ENCODE results near the gene SPG7. TPM values are rescaled to one million over a fixed set of nuclear protein-coding genes. Genes with fewer than 3 reads are reported as not detected.

The SPG7 gene
- total and polyA plus RNA-seq, 9 of the 15 experiments (the other 6 are each of a cell fraction or from before 2014, with no cell fraction given) = 5.8 to 89.1 (median 49.4) TPM

DNA sequence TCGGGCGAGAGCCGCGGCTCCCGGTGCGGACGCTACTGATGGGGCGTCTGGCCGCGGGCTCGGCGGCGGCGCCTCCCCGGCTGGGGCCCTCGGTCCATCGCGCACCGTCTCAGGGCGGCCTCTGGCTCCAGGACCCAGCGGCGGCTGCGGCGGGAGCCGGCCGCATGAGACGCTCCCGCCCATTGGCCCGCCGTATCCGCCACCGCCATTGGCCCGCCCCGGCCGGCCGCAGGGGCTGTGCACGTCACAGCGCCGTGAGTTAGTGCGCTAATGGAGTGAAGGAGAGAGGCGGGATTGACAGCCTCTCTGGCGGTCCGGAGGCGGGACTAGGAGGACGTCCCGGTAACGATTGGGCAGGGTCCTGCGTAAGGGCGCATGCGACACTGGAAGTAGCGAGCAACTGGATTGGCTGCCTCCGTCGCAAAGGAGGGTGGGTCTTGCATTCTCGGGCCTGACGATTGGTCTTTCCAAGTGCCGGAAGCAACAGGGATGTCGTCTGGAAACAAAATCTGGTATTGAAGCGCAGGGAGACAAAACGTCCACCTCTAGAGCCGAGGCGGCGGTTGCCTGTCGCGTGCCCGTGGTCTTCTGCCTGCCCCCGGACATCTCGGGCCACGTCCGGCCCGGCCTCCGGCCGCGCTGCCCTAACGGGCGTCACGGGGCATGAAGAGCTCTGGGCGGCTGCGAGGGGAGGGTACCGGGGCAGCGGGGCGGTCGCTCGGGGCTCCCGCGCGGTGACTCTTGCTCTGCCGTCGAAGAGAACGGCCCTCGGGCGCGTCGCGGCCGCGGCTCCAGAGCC is 17.6 kb upstream of the SPG7 start, which contains the start of gene ANKRD11:
Gene ANKRD11, minus strand, starts transcription at position 123 of the 799 bp plus-strand sequence. CDS start 173,542 bp downstream, outside the sequence.
- Histone ChIP-seq H3K79me2 (ENCODE audit: control insufficient read depth, insufficient read depth, low read length) (peaks cover 70% of the 10 kb centered on the region), H3K9ac (ENCODE audit: insufficient read depth in 1 of 2, low read depth in 2 of 2, low read length in 2 of 2) (peak within 1 kb of the TSS; percentile 86 to 93), H3K27ac (ENCODE audit: extremely low read depth, low read depth, low read length) (peak within 1 kb of the TSS; percentile 91), H3K4me3 (peak within 1 kb of the TSS; percentile 97), H3K9me1 (ENCODE audit: control insufficient read depth, insufficient read depth, low read length) (no peaks in the 10 kb centered on the region), H3K27me3 (ENCODE audit: control insufficient read depth in 2 of 2, insufficient read depth in 2 of 2, low read length in 2 of 2) (no peaks in the 10 kb centered on the region), H3K9me3 (replicated peaks; ENCODE audit: control insufficient read depth, insufficient read depth, low read depth, low read length) (no peaks in the 10 kb centered on the region), H2AFZ (ENCODE audit: low read depth, low read length) (peak within 1 kb of the TSS; percentile 84), H3K36me3 (ENCODE audit: control insufficient read depth, insufficient read depth, low read length) (peaks cover 18% of the 10 kb centered on the region), H3K4me2 (ENCODE audit: insufficient read depth, low read length) (peak within 1 kb of the TSS; percentile 85), H3K4me1 (replicated peaks in 1 of 2; ENCODE audit: control insufficient read depth in 2 of 2, insufficient read depth in 2 of 2, low read length in 2 of 2) (peaks cover 34 to 45% of the 10 kb centered on the region in 2 experiments), H4K20me1 (replicated peaks; ENCODE audit: control insufficient read depth, insufficient read depth, low read length) (peaks cover 24% of the 10 kb centered on the region)
- intact Hi-C loops (cut with micrococcal nuclease) = loop anchor here (2.0 kb wide), 1 partner anchor 250 kb away; no protein-coding TSS in a partner anchor
- peak; percentile 99 to 100 (median 99) for DNase-seq (ENCODE audit: extremely low read depth in 1 of 4, low spot score in 3 of 4)
- WGBS (ENCODE audit: insufficient coverage, low coverage, missing lambda C conversion rate) = under 1% methylated on average over 63 of the region's 96 CpGs
- ChIA-PET POLR2A (interaction anchor here (0.5 to 0.7 kb wide), 4 partner anchors 8 to 517 kb away, joined by 3 to 6 read pairs (median 3); no protein-coding TSS in a partner anchor), CTCF (ENCODE audit: low intra/inter-chr PET ratio) (no interaction called here)
- ATAC-seq = peak; percentile 92
- in situ Hi-C loops (cut with MboI) = no loop called here
- no TSS peak for BruUV-seq (replicated peaks)
- peak; percentile 100 for FAIRE-seq
- TF ChIP-seq ETS2 (tag; IDR thresholded peaks at IDR 0.05; ENCODE audit: borderline replicate concordance, poor library complexity, severe bottlenecking) = no peak
- TF ChIP-seq ZNF76 (CRISPR knock-in tag; IDR thresholded peaks at IDR 0.05; ENCODE audit: borderline replicate concordance) = no peak
- peak; percentile 96 for TF ChIP-seq FOS (IDR thresholded peaks at IDR 0.05; ENCODE audit: extremely low read depth, insufficient read length)
- TF ChIP-seq ZNF445 (CRISPR knock-in tag; IDR thresholded peaks at IDR 0.05; ENCODE audit: low read depth) = no peak
- peak; percentile 66; the same call in 1 of the 2 replicates for TF ChIP-seq HCFC1 (IDR thresholded peaks at IDR 0.05; ENCODE audit: low read depth, low read length)
- TF ChIP-seq L3MBTL2 (IDR thresholded peaks at IDR 0.05) = peak; percentile 63; the same call in 1 of the 2 replicates
- no peak for TF ChIP-seq ZNF253 (CRISPR knock-in tag; conservative IDR thresholded peaks at IDR 0.05)
- TF ChIP-seq ZNF830 (CRISPR knock-in tag; IDR thresholded peaks at IDR 0.05) = peak; percentile 79; the same call in 1 of the 2 replicates
- TF ChIP-seq NFYB (IDR thresholded peaks at IDR 0.05; ENCODE audit: extremely low read depth, insufficient read length) = peak; percentile 81
- TF ChIP-seq ZNF12 (CRISPR knock-in tag; IDR thresholded peaks at IDR 0.05) = no peak
- TF ChIP-seq, protein P1, sequence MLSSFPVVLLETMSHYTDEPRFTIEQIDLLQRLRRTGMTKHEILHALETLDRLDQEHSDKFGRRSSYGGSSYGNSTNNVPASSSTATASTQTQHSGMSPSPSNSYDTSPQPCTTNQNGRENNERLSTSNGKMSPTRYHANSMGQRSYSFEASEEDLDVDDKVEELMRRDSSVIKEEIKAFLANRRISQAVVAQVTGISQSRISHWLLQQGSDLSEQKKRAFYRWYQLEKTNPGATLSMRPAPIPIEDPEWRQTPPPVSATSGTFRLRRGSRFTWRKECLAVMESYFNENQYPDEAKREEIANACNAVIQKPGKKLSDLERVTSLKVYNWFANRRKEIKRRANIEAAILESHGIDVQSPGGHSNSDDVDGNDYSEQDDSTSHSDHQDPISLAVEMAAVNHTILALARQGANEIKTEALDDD (IDR thresholded peaks at IDR 0.05) = no peak
- TF ChIP-seq DDX20 (tag; IDR thresholded peaks at IDR 0.05; ENCODE audit: low read depth) = no peak
- no peak for TF ChIP-seq CBX5 (IDR thresholded peaks at IDR 0.05; ENCODE audit: borderline replicate concordance, low read depth)
- TF ChIP-seq PTRF (tag; IDR thresholded peaks at IDR 0.05) = no peak
- no peak for TF ChIP-seq ZNF184 (CRISPR knock-in tag; IDR thresholded peaks at IDR 0.05)
- TF ChIP-seq E2F3 (CRISPR knock-in tag; IDR thresholded peaks at IDR 0.05) = no peak
- TF ChIP-seq RB1 (IDR thresholded peaks at IDR 0.05; ENCODE audit: low read depth) = peak; percentile 93
- peak in 1 of 2 experiments; percentile 67; a peak in 1 of 4 replicates for TF ChIP-seq TBL1XR1 (IDR thresholded peaks at IDR 0.05; ENCODE audit: low read length in 2 of 2)
- no peak for TF ChIP-seq MITF (IDR thresholded peaks at IDR 0.05)
- no peak for TF ChIP-seq GABPB2 (CRISPR knock-in tag; conservative IDR thresholded peaks at IDR 0.05)
- TF ChIP-seq TSC22D4 (tag; IDR thresholded peaks at IDR 0.05) = no peak
